SU-DHL-6 (cell line): ENCODE results near the gene XKR8.

Source experiments
- H2AFZ ChIP-seq: fragments of 200-600 bp; sonication (generic); 2 replicates; pipeline ENCODE4 v1.6.1; 2014; ENCODE audit warnings: low read depth, mild to moderate bottlenecking, moderate library complexity, mixed read lengths, antibody characterized with exemption, low read length; ENCODE audit not compliant: severe bottlenecking
- H3F3A ChIP-seq: fragments of 200-600 bp; shearing (Covaris generic); 2 replicates; pipeline ENCODE4 v1.6.0; 2016; ENCODE audit warnings: antibody characterized with exemption, mild to moderate bottlenecking; ENCODE audit not compliant: insufficient read depth
- H3K27ac ChIP-seq: fragments of 200-600 bp; sonication (generic); 2 replicates; pipeline ENCODE4 v1.5.1; 2016; ENCODE audit warnings: low read depth, mild to moderate bottlenecking, low read length, moderate library complexity, mixed read lengths
- H3K27me3 ChIP-seq: fragments of 200-600 bp; sonication (generic), shearing (Covaris generic); 2 replicates; pipeline ENCODE4 v1.6.0; 2014; ENCODE audit warnings: mild to moderate bottlenecking, low read length
- H3K36me3 ChIP-seq: fragments of 200-600 bp; sonication (generic); 2 replicates; pipeline ENCODE4 v1.6.1; 2014; ENCODE audit warnings: mild to moderate bottlenecking, low read length, mixed read lengths
- H3K4me2 ChIP-seq: fragments of 300-600, 200-600 bp; shearing (Covaris generic), sonication (generic); 2 replicates; pipeline ENCODE4 v1.6.0; 2014; ENCODE audit warnings: low read length, low read depth, mild to moderate bottlenecking; ENCODE audit not compliant: poor library complexity, severe bottlenecking
- H3K4me3 ChIP-seq: fragments of 200-600 bp; sonication (generic); 2 replicates; pipeline ENCODE4 v1.5.1; 2014; ENCODE audit warnings: antibody characterized with exemption, low read length, mild to moderate bottlenecking, mixed read lengths; ENCODE audit not compliant: insufficient read depth, poor library complexity, severe bottlenecking
- H3K79me2 ChIP-seq: fragments of 200-600 bp; sonication (generic); 2 replicates; pipeline ENCODE4 v1.6.1; 2014; ENCODE audit warnings: mild to moderate bottlenecking, low read length, moderate library complexity; ENCODE audit not compliant: insufficient read depth
- H3K9ac ChIP-seq: fragments of 200-600 bp; sonication (generic); 2 replicates; pipeline ENCODE4 v1.7.0; 2014; ENCODE audit warnings: mild to moderate bottlenecking, low read length
- H3K9me2 ChIP-seq: fragments of 200-600 bp; sonication (generic); replicated peaks from 2 replicates; pipeline ENCODE4 v1.6.1; 2014; ENCODE audit warnings: low read length; ENCODE audit not compliant: insufficient read depth
- H3K9me3 ChIP-seq: fragments of 200-600 bp; sonication (generic); 2 replicates; pipeline ENCODE4 v1.6.1; 2014; ENCODE audit warnings: low read length, mixed read lengths; ENCODE audit not compliant: insufficient read depth
- H4K20me1 ChIP-seq: fragments of 200-600 bp; sonication (generic); 2 replicates; pipeline ENCODE4 v1.6.1; 2014; ENCODE audit warnings: low read depth, mild to moderate bottlenecking, antibody characterized with exemption, low read length, moderate library complexity, mixed read lengths
- CTCF ChIP-seq: fragments of 200-600 bp; sonication (generic); IDR thresholded peaks from one replicate; pipeline ENCODE4 v1.5.1; 2017; ENCODE audit warnings: antibody characterized with exemption, mild to moderate bottlenecking, low read length, moderate library complexity; ENCODE audit not compliant: insufficient read depth, poor library complexity, severe bottlenecking
- EZH2phosphoT487 ChIP-seq: fragments of 200-600 bp; sonication (generic), shearing (Covaris generic); conservative IDR thresholded peaks from 2 replicates; pipeline ENCODE4 v1.6.1; 2018; ENCODE audit warnings: mild to moderate bottlenecking, antibody characterized with exemption, low read length, moderate library complexity, mixed read lengths

The XKR8 gene

GRCh38 chr1:27959792-27960603 is at the start of gene XKR8:
Gene XKR8 (plus strand): TSS chr1:27959973. CDS start chr1:27960070, 97 bp downstream.
- Histone ChIP-seq H3K27ac (no peak within 1 kb of the TSS), H4K20me1 (no peaks in the 10 kb centered on the region), H3F3A (no peaks in the 10 kb centered on the region), H3K4me2 (peak within 1 kb of the TSS; percentile 86), H3K4me3 (peak within 1 kb of the TSS; percentile 55), H3K36me3 (no peaks in the 10 kb centered on the region), H3K9me3 (no peaks in the 10 kb centered on the region), H3K79me2 (no peaks in the 10 kb centered on the region), H3K27me3 (no peaks in the 10 kb centered on the region), H2AFZ (peak within 1 kb of the TSS; percentile 78), H3K9ac (peak within 1 kb of the TSS; percentile 47), H3K9me2 (no peaks in the 10 kb centered on the region)
- TF ChIP-seq CTCF = peak; percentile 17
- TF ChIP-seq EZH2phosphoT487 = no peak

- no peak overlapping the region for H3K9ac ChIP-seq
- H3K9me2 ChIP-seq = no peaks in the 10 kb centered on the region
- H3K36me3 ChIP-seq = peaks cover 21% of the 10 kb centered on the region; the same call in 1 of the 2 replicates
- H3K9me3 ChIP-seq = peaks cover 8% of the 10 kb centered on the region; the same call in 1 of the 2 replicates
- no peak for TF ChIP-seq CTCF
- TF ChIP-seq EZH2phosphoT487 = no peak
- no peak overlapping the region for H2AFZ ChIP-seq
- H3K79me2 ChIP-seq = peaks cover 39% of the 10 kb centered on the region
- no peak overlapping the region for H3K4me3 ChIP-seq
- no peak overlapping the region for H3K4me2 ChIP-seq
- no peaks in the 10 kb centered on the region for H3F3A ChIP-seq
- no peaks in the 10 kb centered on the region for H4K20me1 ChIP-seq
- H3K27me3 ChIP-seq = no peaks in the 10 kb centered on the region
- H3K27ac ChIP-seq = no peak overlapping the region
Observed at GRCh38 chr1:27912429-27912828, 47.3 kb upstream of the XKR8 start.

GRCh38 chr1:27915082-27915575 is 44.6 kb upstream of the XKR8 start:
- peak overlapping the region; percentile 26 for H3K4me2 ChIP-seq
- H3K27ac ChIP-seq = no peak overlapping the region
- peaks cover 29% of the 10 kb centered on the region for H3K79me2 ChIP-seq
- H3K9me2 ChIP-seq = no peaks in the 10 kb centered on the region
- no peaks in the 10 kb centered on the region for H4K20me1 ChIP-seq
- H3K9ac ChIP-seq = no peak overlapping the region
- no peaks in the 10 kb centered on the region for H3K27me3 ChIP-seq
- H3K9me3 ChIP-seq = peaks cover 8% of the 10 kb centered on the region; the same call in 1 of the 2 replicates
- H3F3A ChIP-seq = no peaks in the 10 kb centered on the region; the same call in 1 of the 2 replicates
- H3K36me3 ChIP-seq = 0 out of 2 replicates have a peak, but pooled peaks cover 16% of the 10 kb centered on the region
- H2AFZ ChIP-seq = peak overlapping the region; percentile 58
- H3K4me3 ChIP-seq = no peak overlapping the region
- TF ChIP-seq EZH2phosphoT487 = no peak
- no peak for TF ChIP-seq CTCF
